Astrocyte of the spinal cord (primary cell): ENCODE results near the gene PTPRC.

Experiments
- DNase-seq: peaks from one replicate; pipeline ENCODE4 v3.0.0; 2011; ENCODE audit warnings: low read depth, low spot score
- H3K4me3 ChIP-seq: 2 replicates; pipeline ENCODE4 v1.5.1; 2011; ENCODE audit warnings: low read depth, mild to moderate bottlenecking, low read length, moderate library complexity
- CTCF ChIP-seq: IDR thresholded peaks from 2 replicates; pipeline ENCODE4 v1.5.1; 2012; ENCODE audit warnings: low read depth, mild to moderate bottlenecking, low read length, inconsistent platforms
- in situ Hi-C: cut with HindIII; loops from 2 replicates; pipeline ENCODE4 v1.10.0; 2017; ENCODE audit warnings: low sequenced_read_pairs

PTPRC gene

GRCh38 chr1:198641966-198642668 is 3.3 kb downstream of the PTPRC start:
- H3K4me3 ChIP-seq, result no peak overlapping the region
- TF ChIP-seq CTCF, result no peak
- no peak for DNase-seq
- in situ Hi-C loops, result no loop called here

DNA sequence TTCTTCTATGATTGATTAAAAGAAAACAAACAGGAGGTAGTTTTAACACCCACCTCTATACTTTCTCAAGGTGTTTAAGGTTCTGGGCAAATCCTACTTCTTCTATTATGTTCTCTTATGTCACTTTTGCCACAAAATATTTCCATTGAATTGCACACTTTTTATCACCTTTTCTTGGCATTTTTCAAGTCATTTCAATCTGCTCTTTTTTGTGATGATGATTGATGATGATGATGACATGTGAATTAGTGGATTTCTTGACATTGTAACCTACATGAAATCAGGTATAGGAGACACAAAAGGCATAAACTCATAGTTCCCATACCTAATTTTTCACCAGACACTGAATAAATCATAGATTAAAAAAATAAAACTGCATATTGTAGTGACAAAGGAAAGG is 4.1 kb downstream of the PTPRC start:
- no peak overlapping the region for H3K4me3 ChIP-seq
- no peak for DNase-seq
- in situ Hi-C loops, result no loop called here
- no peak for TF ChIP-seq CTCF

- TF ChIP-seq CTCF, result no peak
- H3K4me3 ChIP-seq, result no peak overlapping the region
- in situ Hi-C loops, result no loop called here
- no peak for DNase-seq
Observed at GRCh38 chr1:198643808-198644207, 5.0 kb downstream of the PTPRC start.

- in situ Hi-C loops, result no loop called here
Observed at GRCh38 chr1:198647055-198647454, 8.2 kb downstream of the PTPRC start.

GRCh38 chr1:198648592-198648991 is 9.8 kb downstream of the PTPRC start:
- TF ChIP-seq CTCF, result no peak
- in situ Hi-C loops, result no loop called here
- H3K4me3 ChIP-seq, result no peak overlapping the region
- DNase-seq, result no peak

More at GRCh38 chr1:198647055-198647454, 8.2 kb downstream of the PTPRC start:
- TF ChIP-seq CTCF, result no peak
- DNase-seq, result no peak
- H3K4me3 ChIP-seq, result no peak overlapping the region

- no peak for TF ChIP-seq CTCF
- H3K4me3 ChIP-seq, result no peak overlapping the region
- in situ Hi-C loops, result no loop called here
- no peak for DNase-seq
Observed at GRCh38 chr1:198649232-198649967, 10.6 kb downstream of the PTPRC start.
